Chondrocyte (in vitro differentiated cells): ENCODE data around the gene HEBP1. TPM values are rescaled to one million over a fixed set of nuclear protein-coding genes. Genes with fewer than 3 reads are reported as not detected.

Source experiments
- DNase-seq: peaks from one replicate; pipeline ENCODE4 v3.0.0; 2021; ENCODE audit warnings: mixed read lengths, low spot score
- H3K27ac Mint-ChIP-seq: one replicate; pipeline ENCODE4 v1.8.0; 2021; ENCODE audit warnings: mild to moderate bottlenecking, moderate library complexity, mixed read lengths; ENCODE audit not compliant: unreplicated experiment
- H3K27me3 Mint-ChIP-seq: 2 replicates; pipeline ENCODE4 v1.8.0; 2021; ENCODE audit warnings: low read depth, mixed read lengths
- H3K36me3 Mint-ChIP-seq: 2 replicates; pipeline ENCODE4 v1.8.0; 2021; ENCODE audit warnings: low read depth, mixed read lengths
- H3K4me1 Mint-ChIP-seq: 2 replicates; pipeline ENCODE4 v1.8.0; 2021; ENCODE audit warnings: low read depth, mild to moderate bottlenecking, mixed read lengths
- H3K4me3 Mint-ChIP-seq: one replicate; pipeline ENCODE4 v1.8.0; 2021; ENCODE audit warnings: mild to moderate bottlenecking, moderate library complexity, mixed read lengths; ENCODE audit not compliant: unreplicated experiment
- H3K9me3 Mint-ChIP-seq: 2 replicates; pipeline ENCODE4 v1.8.0; 2021; ENCODE audit warnings: low read depth, mixed read lengths
- CTCF ChIP-seq: fragments of 200-600 bp; sonication (generic); IDR thresholded peaks from 2 replicates; pipeline ENCODE4 v1.5.0; 2021; ENCODE audit warnings: antibody characterized with exemption, mild to moderate bottlenecking, moderate library complexity
- total RNA-seq: library from RNA; stranded (reverse); gene quantifications from 3 replicates; pipeline ENCODE4 v1.2.1, GENCODE V29; 2021

Gene HEBP1
- total RNA-seq, 1 donor from 2014 or later, result 50.7 TPM

DNA sequence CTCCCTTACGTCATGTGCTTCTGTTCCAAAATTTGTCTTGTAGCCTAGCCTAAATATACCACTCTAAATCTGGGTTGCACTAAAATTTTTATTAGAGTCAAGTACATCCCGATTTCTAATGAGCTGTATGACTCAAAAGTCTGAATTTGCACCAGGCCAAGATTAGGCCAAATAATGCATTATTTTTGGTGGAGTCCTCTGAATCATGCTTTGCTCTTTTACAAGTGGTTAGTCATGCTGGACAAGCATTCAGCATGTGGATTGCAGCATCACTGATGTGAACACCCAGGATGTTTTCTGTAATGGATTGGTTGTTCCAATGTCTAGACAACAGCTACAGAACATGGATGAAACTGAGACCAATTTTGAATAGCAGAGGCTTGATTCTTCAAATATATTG is 23.7 kb downstream of the HEBP1 start:
- no peak for DNase-seq
- H3K36me3 Mint-ChIP-seq, result peaks cover 36% of the 10 kb centered on the region
- H3K4me3 Mint-ChIP-seq, result no peak overlapping the region
- peaks cover 27% of the 10 kb centered on the region for H3K4me1 Mint-ChIP-seq
- peak overlapping the region; percentile 88 for H3K27ac Mint-ChIP-seq
- peaks cover 11% of the 10 kb centered on the region for H3K9me3 Mint-ChIP-seq
- no peak for TF ChIP-seq CTCF
- H3K27me3 Mint-ChIP-seq, result no peaks in the 10 kb centered on the region

- TF ChIP-seq CTCF, result peak; percentile 75
- Mint-ChIP-seq H3K36me3 (peaks cover 39% of the 10 kb centered on the region), H3K4me3 (no peak overlapping the region), H3K9me3 (peaks cover 11% of the 10 kb centered on the region), H3K27ac (peak overlapping the region; percentile 88), H3K4me1 (peaks cover 27% of the 10 kb centered on the region), H3K27me3 (no peaks in the 10 kb centered on the region)
- DNase-seq, result no peak
Measured at GRCh38 chr12:12975322-12976077, 24.6 kb downstream of the HEBP1 start.

GRCh38 chr12:12974211-12974610 is 25.9 kb downstream of the HEBP1 start:
- no peaks in the 10 kb centered on the region for H3K27me3 Mint-ChIP-seq
- H3K9me3 Mint-ChIP-seq, result peaks cover 11% of the 10 kb centered on the region
- no peak overlapping the region for H3K4me3 Mint-ChIP-seq
- H3K27ac Mint-ChIP-seq, result no peak overlapping the region
- peaks cover 27% of the 10 kb centered on the region for H3K4me1 Mint-ChIP-seq
- no peak for TF ChIP-seq CTCF
- peaks cover 39% of the 10 kb centered on the region for H3K36me3 Mint-ChIP-seq
- DNase-seq, result no peak

DNA sequence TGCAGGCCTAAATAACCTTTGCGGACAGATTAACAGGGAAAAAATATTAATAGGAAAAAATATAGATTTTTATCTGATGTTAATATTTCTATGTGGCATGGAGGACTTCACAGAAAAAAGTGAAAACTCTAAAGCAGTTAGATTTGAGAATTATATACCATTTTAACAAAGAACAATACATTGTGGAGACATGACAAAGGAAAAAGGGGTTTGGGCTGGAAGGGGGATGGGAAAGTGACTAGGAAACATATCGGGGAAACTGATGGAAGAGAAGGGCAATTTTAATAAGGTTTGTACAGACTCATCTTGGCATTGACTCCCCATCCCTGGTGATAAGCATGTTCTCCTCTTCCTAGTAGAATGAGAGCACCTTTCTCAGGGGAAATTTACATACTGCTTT is 27.0 kb downstream of the HEBP1 start:
- Mint-ChIP-seq H3K9me3 (peaks cover 11% of the 10 kb centered on the region), H3K4me3 (no peak overlapping the region), H3K27ac (no peak overlapping the region), H3K4me1 (peaks cover 27% of the 10 kb centered on the region), H3K27me3 (no peaks in the 10 kb centered on the region), H3K36me3 (peaks cover 42% of the 10 kb centered on the region)
- TF ChIP-seq CTCF, result no peak
- DNase-seq, result no peak

- H3K27ac Mint-ChIP-seq, result no peak overlapping the region
- no peak overlapping the region for H3K4me3 Mint-ChIP-seq
- DNase-seq, result no peak
- no peaks in the 10 kb centered on the region for H3K4me1 Mint-ChIP-seq
- peaks cover 12% of the 10 kb centered on the region for H3K36me3 Mint-ChIP-seq
- H3K9me3 Mint-ChIP-seq, result peaks cover 6% of the 10 kb centered on the region
- no peaks in the 10 kb centered on the region for H3K27me3 Mint-ChIP-seq
- no peak for TF ChIP-seq CTCF
Measured at GRCh38 chr12:12965836-12966235, 34.2 kb downstream of the HEBP1 start.
